HG02610 (cell line): Measurements from ENCODE around the gene RIN3.
"Not testable (repeated sequence)": the region's sequence is repeated elsewhere in the genome, so short reads cannot be mapped to it uniquely, and the experiment has no call there.

Source experiments
- ATAC-seq: cut with Tn5 transposase; IDR thresholded peaks from one replicate; pipeline ENCODE4 v1.9.1; 2021; ENCODE audit warnings: mild to moderate bottlenecking, moderate library complexity; ENCODE audit not compliant: unreplicated experiment

The RIN3 gene

DNA sequence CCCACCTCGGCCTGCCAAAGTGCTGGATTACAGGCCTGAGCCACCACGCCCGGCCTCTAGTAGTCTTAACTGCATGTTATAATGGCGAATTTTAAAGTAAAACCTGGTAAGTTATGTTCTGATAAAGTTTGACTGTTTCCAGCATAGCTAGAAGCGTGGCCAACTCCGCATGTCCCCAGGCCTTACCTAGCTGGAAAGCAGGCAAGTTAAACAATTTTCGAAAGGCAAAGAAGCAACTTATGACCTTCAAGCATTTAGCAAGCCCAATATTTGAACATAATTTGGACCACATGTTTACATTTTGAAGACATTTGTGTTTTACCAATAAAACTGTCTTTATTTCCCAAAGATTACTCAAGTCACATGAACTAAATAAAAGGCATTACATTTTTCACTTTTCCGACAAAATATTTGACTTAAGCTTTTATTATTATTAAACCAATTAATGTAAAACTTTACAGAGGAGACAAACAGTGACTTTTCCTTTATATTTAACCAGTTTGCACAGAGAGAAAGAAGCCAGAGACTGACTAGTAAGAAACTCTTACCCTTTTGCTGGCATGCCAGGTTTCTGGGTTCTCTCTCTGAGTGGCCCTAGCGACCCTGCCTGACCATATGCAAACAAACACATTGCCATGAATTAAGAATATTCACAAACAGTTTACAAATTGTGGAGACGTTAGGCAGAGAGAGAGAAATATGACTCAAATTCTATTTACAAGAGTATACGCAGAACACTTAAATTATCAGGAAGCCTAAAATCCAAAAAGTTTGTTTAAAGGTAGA lies 106.3 kb downstream of the RIN3 start:
- no peak for ATAC-seq

DNA sequence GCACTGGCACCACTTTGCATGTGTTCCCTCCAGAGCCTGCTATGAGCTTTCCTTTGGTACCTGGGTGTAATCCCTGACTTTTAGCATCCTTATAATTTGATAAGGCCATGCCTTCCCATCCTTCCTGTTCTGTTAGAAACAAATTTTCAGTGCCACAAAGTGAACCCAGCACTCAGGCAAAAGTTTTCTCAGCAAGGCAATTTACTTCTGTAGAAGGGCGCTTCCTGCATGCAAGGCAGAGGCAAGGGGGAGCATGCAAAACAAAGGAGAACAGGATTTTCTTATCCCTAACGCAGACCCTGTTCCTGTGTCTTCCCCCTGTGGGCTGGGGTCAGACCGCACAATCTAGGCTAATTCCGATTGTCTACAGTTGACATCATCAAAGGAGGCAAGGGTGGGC lies 108.7 kb downstream of the RIN3 start:
- ATAC-seq: no peak

DNA sequence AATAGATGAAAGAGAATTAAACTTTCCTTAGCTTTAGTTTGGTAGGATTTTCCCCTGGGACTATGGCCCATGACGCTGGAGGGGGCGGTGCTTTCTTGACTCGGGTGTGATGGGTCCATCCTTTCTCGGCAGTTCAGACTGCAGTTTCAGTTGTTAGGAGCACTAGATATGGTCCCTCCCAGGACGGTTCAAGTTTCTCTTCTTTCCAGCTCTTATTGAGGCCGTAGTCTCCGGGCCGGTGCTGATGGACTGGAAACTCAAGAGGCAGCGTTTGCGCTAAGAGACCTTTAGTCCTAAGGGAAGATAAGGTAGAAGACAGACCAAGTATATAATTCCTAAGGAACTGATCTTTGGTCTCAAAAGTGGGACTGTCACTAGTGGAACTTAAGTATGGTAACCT lies 111.2 kb downstream of the RIN3 start:
- no peak for ATAC-seq

DNA sequence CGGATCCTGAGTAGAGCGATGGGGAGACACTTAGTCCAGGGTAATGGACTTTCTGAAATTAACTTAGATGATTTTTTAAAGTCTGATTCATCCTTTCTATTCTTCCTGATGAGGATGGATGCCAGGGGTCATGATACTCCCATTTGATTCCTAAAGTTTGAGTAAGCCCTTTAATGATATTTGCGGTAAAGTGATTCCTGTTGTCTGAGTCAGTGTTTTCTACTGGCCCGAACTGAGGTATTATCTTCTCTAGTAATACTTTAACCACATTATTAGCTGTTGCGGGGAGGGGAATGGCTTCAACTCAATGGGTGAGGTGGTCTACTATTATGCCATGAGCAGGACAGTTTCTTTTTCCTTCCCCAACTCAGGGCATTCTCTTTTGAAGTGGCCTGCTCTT lies 111.6 kb downstream of the RIN3 start:
- no peak for ATAC-seq

DNA sequence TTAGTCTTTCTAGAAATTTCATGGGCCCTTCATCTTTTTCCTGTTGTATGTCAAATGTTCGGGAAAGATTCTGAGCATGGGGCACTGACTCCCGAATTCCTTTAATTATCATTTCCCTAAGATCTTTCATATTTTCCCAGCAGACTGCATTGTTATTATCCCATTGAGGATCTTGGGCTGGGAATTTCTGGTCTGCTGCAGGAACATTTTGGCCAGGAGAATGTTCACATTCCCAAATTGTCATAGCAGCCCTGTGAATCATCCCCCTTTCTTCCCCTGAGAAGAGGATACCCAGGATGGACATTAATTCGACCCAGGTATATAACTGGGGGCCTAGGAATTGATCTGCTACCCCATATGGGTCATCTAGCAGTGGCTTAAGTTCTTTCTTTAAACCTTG lies 112.5 kb downstream of the RIN3 start:
- ATAC-seq: no peak

DNA sequence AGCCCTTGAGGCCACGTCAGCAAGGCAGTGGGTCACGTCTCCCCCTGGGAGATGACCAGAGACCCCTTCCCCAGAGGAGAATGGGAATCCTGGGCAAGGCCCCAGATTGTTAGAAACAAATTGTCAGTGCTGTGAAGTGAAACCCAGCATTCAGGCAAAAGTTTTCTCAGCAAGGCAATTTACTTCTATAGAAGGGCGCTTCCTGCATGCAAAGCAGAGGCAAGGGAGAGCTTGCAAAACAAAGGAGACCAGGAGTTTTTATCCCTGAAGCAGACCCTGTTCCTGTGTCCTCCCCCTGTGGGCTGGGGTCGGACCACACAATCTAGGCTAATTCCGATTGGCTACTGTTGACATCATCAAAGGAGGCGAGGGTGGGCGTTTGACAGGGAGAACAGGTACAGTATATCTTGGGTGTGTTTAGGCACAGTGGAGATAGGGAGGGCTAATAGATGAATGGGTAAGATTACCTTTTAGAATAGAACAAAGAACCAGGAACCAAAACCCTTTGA lies 114.2 kb downstream of the RIN3 start:
- ATAC-seq: no peak

DNA sequence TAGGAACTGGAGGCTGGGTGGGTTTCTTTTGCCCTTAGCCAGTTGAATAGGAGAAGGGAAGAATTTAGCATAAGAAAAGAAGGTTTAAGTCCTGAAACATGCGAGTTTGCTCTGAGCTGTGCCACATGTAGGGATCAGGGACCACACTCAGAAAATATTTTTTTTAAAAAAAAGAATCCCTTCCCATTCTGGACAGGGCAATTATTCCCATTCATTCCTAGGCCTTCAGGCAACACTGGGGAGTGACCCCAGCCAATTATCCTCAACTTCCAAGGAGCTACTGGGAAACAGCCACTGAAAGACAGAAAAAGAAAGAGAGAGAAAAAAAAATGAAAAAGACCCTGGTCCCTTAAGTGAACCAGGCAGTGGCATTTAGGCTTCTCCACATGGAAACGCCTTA lies 115.1 kb downstream of the RIN3 start:
- ATAC-seq: no peak

DNA sequence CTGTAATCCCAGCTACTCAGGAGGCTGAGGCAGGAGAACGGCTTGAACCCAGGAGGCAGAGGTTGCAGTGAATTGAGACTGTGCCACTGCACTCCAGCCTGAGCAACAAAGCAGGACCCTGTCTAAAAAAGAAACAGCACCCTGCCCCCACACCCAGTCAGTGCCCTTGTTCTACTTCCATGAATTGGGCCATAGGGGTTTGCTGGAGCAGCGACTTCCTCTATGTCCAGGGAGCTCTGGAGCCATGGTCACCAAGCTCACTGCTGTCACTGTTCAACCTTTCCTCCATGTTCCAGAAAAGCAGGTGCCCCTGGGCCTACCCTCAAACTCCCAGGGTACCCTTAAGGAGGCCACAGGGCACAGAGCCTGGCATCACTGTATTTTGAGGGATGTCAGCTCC lies 116.8 kb downstream of the RIN3 start:
- ATAC-seq: no peak

DNA sequence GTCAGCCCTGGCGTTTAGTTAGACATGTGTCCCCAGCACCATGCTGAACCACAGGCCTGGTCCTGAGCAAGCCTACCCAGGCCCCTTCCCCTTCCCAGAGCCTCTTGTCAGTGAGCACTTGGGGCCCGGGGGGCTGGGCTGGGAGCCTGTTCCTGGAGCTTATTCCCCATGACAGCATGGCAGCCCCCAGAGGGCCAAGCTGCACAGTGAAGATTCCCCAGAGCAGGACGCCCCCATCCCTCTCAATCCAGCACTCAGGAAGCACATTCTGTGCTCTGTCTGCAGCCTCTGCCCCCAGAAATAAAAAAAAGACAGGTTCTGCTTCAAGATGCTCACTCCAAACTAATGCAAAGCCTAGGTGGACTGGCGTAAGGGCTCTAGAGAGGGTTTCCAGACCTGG lies 117.5 kb downstream of the RIN3 start:
- no peak for ATAC-seq

DNA sequence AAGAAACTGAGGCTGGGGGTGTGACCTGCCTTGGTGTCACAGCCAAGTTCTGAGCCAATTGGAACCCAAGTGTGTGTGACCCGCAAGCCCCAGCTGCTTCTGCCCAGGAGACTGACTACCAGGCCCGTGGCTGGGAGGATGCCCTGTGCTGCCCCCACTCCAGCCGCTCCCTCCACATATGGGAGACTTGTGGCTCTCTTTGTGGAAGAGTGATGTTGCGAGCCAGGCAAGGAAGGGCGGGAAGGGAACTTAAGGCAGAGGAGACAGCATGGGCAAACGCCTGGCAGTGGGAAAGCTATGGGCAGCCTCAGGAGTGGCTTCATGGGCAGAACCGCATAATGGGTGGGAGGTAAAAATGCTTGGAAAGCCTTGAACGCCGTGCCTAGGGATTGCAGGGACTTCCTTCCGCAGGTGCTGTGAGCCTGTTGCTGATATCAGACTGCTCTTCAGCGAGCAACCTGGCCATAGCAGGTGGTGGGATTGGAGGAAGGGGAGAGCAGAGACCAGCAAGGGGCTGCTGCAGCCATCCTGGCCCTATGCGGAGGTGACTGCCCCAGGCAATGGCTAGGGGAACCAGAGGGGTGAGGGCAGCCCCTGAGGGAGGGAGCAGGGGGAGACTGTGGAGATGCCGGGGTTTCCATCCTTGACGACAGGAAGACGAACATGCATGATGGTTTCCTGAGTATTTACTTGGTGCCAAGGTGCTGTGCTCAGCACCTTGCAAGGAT lies 119.1 kb downstream of the RIN3 start:
- no peak for ATAC-seq

DNA sequence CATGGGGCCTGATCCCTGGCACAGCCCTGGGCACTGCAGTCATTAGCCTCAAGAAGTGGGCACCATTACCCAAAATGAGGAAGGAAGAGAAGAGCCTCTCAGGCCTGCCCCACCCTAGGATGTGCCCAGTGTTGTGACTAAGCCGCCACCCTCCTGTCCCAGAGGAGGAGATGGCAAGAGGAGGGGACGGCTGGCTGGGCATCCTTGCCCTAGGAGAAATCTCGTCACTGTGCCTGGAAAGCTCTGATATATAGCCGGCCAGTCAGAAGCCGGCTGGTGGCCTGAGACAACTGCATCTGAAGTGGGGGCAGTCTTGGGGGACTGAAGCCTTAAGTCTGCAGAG lies 119.7 kb downstream of the RIN3 start:
- no peak for ATAC-seq

DNA sequence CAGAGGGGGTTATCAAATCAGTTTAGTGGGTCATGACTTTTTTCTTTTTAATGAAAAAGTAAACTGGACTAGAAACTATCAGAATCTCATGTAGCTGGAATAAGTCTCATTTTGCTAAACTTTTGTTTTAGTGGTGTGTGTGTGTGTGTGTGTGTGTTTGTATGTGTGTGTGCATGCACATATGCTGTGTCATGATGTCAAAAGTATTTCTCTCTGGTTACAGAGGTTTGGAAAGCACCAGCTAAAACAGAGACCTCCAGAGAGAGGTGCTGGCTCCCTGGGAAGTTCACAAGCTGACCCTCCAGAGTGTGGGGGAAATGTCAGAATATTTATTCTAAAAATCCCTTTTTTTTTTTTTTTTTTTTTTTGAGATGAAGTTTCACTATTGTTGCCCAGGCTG lies 120.1 kb downstream of the RIN3 start:
- ATAC-seq: peak; percentile 48

DNA sequence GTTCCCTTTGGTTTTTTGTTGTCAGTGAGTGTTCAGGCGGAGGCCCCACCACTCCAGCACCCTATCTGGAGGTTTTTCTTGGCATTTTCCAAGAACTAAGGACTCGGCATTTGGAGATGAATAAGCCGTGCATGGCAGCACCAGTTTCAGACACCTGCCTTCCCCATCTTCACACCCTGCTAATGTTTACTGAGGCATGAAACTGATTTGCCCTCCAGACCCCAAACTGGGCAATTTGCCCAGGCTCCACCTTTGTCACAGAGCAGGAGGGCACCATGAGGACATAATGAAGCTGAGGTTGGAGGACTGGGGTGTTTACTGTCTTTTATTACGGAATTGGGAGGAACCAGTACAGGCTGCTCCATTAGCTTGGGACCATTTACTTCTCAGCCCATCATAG lies 121.5 kb downstream of the RIN3 start:
- no peak for ATAC-seq

DNA sequence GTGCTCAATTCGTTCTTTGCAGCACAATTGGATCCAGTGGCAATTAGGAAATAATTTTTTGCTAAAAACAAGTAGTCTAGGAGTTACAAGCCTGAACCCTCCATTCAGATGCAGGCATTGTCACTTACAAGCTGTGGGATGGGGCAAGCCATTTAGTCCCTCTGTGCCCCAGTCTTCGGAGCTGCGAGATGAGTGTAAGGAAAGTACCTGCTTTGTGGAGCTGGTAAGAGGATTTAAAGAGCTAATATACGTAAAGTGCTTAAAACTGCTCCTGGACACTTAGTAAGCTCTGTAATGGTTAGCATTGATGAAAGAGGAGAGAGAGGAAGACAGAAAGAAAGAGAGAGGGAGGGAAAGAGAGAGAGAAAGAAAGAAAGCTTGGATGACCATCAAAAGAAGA lies 122.3 kb downstream of the RIN3 start:
- ATAC-seq: no peak

DNA sequence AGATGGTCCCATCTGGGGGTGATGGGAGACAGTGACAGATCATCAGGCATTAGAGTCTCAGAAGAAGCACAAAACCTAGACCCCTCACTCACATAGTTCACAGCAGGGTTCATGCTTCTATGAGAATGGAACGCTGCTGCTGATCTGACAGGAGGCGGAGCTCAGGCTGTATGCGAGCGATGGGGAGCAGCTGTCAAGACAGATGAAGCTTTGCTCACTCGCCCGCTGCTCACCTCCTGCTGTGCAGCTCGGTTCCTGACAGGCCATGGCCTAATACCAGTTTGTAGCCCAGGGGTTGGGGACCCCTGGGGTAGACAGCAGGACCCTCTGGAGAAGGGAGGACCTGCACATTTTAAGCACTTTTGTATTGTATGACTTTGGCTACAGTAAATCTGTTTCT lies 123.6 kb downstream of the RIN3 start:
- ATAC-seq: no peak

DNA sequence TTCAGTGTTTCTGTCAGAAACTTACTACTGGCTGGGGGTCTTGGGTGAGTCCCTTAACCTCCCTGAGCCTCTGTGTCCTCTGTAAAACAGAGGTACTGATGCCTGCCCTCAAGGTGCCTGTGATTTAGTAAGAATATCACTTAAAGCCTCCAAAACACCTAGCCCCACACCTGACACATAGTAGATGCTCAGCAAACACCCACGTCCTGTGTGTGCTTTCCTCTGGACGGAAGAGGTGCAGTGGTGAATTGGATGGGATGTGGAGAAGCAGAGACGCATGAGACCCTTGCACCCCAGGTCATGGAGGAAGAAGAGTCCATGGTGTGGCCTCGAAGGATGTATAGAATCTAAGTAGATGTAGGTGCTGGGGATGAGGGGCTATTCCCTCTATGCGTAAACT lies 124.3 kb downstream of the RIN3 start:
- ATAC-seq: no peak

DNA sequence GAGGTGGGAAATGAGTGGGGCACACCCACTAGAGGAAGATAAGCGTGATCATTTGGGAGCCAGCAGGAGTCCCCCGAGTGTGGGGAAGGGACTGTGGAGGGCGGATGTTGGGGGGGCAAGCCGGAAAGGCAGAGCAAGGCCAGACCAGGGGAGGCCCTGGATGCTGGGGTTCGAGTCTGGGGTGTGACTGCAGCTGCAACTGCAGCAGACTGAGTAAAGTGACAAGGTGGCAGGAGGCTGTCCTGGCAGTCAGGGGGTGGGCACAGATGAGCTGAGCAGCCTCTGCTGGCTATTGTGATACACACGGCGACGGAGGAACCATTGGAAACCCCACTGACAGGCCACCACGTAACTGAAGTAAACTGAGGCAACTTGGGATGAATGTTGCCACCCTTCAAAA lies 124.7 kb downstream of the RIN3 start:
- no peak for ATAC-seq

DNA sequence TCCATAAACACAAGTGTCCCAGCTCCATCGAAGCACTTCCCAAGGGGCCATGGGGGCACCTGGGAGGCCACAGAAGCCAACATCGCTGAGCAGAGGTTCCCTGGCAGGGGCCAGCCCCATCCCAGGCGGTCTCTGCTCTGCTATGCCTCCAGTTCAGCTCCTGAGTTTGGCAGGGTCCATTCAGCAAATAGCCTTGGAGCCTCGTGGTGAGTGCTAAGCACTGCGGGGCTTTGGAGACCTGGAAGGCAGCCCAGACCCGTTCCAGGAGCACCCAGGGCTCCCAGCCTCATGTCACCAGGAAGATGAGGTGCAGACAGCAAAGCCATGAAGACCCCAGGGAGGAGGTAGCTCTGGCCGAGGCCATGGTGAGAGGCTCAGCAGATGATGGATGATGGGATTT lies 125.3 kb downstream of the RIN3 start:
- no peak for ATAC-seq

DNA sequence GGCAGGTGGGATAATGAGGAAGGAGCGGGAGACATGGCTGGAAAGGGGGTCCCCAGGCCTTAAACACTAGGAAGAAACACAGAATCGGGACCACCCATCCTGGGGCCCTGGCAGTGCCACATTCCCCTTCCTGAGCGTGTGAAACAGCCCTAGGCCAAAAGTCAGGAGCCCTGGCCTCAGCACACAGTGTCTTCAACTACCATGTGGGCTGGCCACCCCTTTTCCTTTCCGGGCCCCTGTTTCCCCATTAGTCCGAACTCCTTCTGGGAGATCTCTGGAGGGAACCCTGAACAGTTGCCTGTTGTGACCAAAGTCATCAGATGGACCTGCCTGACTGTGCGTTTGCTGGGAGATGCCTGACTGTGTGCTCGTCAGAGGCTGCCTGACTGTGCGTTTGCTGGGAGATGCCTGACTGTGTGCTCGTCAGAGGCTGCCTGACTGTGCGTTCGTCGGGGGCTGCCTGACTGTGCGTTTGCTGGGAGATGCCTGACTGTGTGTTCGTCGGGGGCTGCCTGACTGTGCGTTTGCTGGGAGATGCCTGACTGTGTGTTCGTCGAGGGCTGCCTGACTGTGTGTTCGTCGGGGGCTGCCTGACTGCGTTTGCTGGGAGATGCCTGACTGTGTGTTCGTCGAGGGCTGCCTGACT lies 126.0 kb downstream of the RIN3 start:
- not testable (repeated sequence) for ATAC-seq

DNA sequence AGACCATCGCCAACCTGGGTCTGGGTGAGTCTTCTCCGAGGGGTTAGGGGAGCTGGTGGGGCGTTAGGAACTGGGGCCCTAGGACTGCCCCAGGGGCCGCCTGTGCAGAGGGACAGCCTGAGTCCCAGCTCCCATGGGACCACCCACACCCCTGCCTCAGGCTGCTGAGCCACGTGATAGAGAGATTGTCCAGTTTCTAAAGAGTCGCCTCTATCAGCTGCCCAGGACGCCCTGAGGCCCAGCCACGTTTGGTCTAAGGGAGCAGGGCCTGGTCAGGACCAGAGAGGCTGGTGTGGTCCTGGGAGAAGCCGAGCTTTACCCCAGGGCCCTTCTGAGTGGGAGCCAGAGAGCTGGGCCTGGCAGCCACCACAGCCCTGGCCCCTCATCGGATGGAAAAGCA lies 127.7 kb downstream of the RIN3 start:
- ATAC-seq: no peak

DNA sequence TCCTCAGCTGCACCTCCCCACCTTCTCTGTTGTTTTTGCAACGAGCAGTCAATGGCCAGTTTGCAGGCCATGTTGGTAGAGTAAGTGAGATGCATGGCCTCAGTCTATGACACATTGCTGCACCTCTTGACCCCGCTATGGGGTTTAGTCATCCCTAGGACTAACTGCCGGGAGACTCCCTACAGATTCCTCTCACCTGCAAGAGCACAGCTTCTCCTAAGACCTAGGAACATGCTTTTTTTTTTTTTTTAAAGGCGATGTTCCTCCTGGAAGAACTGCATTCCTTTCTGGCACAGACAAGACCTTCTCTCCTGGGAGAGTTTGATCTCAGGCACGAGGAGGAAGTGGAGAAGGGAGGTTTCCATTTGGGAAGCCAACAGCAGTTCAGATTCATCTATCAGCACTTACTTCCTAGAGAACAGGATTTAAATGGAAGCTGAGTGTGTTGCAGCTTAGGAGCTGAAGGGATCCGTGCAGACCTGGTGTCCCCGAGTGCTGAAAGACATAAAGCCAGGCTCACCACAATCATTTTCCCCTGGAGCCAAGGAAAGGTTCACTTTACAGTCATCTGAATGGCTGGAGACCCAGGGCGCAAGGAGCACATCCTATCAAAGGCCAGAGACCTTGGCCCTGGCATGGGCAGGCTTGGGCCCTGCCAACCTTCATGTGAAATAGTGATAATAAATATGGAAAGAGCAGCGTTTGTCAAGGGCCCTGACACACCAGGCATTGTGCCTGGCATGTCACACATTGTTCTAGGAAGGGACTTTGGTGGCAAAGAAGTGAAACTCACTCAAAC lies 130.8 kb downstream of the RIN3 start:
- ATAC-seq: no peak
